ENCODE results near the gene BCAS3.
A peak's percentile ranks its signal among the peaks of the same experiment; 100 is the strongest.
"Not testable (repeated sequence)": the region's sequence is repeated elsewhere in the genome, so short reads cannot be mapped to it uniquely, and the experiment has no call there.

Gene BCAS3

GRCh38 chr17:60934723-60935122 is 257.1 kb downstream of the BCAS3 start:
- no peak for DNase-seq (ENCODE audit: low read depth in 2 of 2)

GRCh38 chr17:60935991-60936390 is 258.3 kb downstream of the BCAS3 start:
- not testable (repeated sequence) for DNase-seq (ENCODE audit: low read depth in 2 of 2)

GRCh38 chr17:60939318-60939717 is 261.7 kb downstream of the BCAS3 start:
- no peak for DNase-seq (ENCODE audit: low read depth in 2 of 2)

- no peak for DNase-seq (ENCODE audit: low read depth in 2 of 2)
Observed at GRCh38 chr17:60941028-60941427, 263.4 kb downstream of the BCAS3 start.

GRCh38 chr17:60941571-60941970 is 263.9 kb downstream of the BCAS3 start:
- no peak for DNase-seq (ENCODE audit: low read depth in 2 of 2)

GRCh38 chr17:60944751-60945150 is 267.1 kb downstream of the BCAS3 start:
- DNase-seq (ENCODE audit: low read depth in 2 of 2) = no peak

- DNase-seq (ENCODE audit: low read depth in 2 of 2) = no peak
Observed at GRCh38 chr17:60947100-60947499, 269.4 kb downstream of the BCAS3 start.

GRCh38 chr17:60947543-60947942 is 269.9 kb downstream of the BCAS3 start:
- no peak for DNase-seq (ENCODE audit: low read depth in 2 of 2)

GRCh38 chr17:60952747-60953146 is 275.1 kb downstream of the BCAS3 start:
- no peak for DNase-seq (ENCODE audit: low read depth in 2 of 2)

GRCh38 chr17:60959011-60959410 is 281.4 kb downstream of the BCAS3 start:
- DNase-seq (ENCODE audit: low read depth in 2 of 2) = no peak

GRCh38 chr17:60959696-60960095 is 282.0 kb downstream of the BCAS3 start:
- DNase-seq (ENCODE audit: low read depth in 2 of 2) = no peak

GRCh38 chr17:60960398-60961065 is 282.9 kb downstream of the BCAS3 start:
- DNase-seq (ENCODE audit: low read depth in 2 of 2) = no peak

- DNase-seq (ENCODE audit: low read depth in 2 of 2) = no peak
Observed at GRCh38 chr17:60964160-60964559, 286.5 kb downstream of the BCAS3 start.

GRCh38 chr17:60968266-60968665 is 290.6 kb downstream of the BCAS3 start:
- DNase-seq (ENCODE audit: low read depth in 2 of 2) = no peak

- DNase-seq (ENCODE audit: low read depth in 2 of 2) = no peak
Observed at GRCh38 chr17:60969500-60970037, 291.9 kb downstream of the BCAS3 start.

GRCh38 chr17:60970741-60971140 is 293.1 kb downstream of the BCAS3 start:
- no peak for DNase-seq (ENCODE audit: low read depth in 2 of 2)

GRCh38 chr17:60971515-60972369 is 294.1 kb downstream of the BCAS3 start:
- DNase-seq (ENCODE audit: low read depth in 2 of 2) = peak in 1 of 2 donors; percentile 8

GRCh38 chr17:60976861-60977260 is 299.2 kb downstream of the BCAS3 start:
- not testable (repeated sequence) for DNase-seq (ENCODE audit: low read depth in 2 of 2)

GRCh38 chr17:60989379-60989778 is 311.7 kb downstream of the BCAS3 start:
- DNase-seq (ENCODE audit: low read depth in 2 of 2) = no peak

- no peak for DNase-seq (ENCODE audit: low read depth in 2 of 2)
Observed at GRCh38 chr17:60989846-60990245, 312.2 kb downstream of the BCAS3 start.

GRCh38 chr17:60993497-60993896 is 315.8 kb downstream of the BCAS3 start:
- DNase-seq (ENCODE audit: low read depth in 2 of 2) = no peak

- DNase-seq (ENCODE audit: low read depth in 2 of 2) = no peak
Observed at GRCh38 chr17:60995680-60996079, 318.0 kb downstream of the BCAS3 start.

GRCh38 chr17:61000911-61001310 is 323.3 kb downstream of the BCAS3 start:
- DNase-seq (ENCODE audit: low read depth in 2 of 2) = no peak
